Activated CD4-positive, alpha-beta T cell treated with anti-CD3 and anti-CD28 coated beads, Interleukin-2, amount 10 ng/mL, durations not matched to agents 24 days and 14 days (primary cell): ENCODE measurements around the gene SWT1. TPM values are rescaled to one million over a fixed set of nuclear protein-coding genes. Genes with fewer than 3 reads are reported as not detected.

Experiments
- DNase-seq: peaks from one replicate; pipeline ENCODE4 v3.0.0; 2022
- H3K27ac Mint-ChIP-seq: one replicate; pipeline ENCODE4 v1.8.0; 2022; ENCODE audit warnings: mild to moderate bottlenecking, mixed read lengths
- H3K27me3 Mint-ChIP-seq: one replicate; pipeline ENCODE4 v1.8.0; 2022; ENCODE audit warnings: mixed read lengths
- H3K36me3 Mint-ChIP-seq: one replicate; pipeline ENCODE4 v1.8.0; 2022; ENCODE audit warnings: low read depth, mild to moderate bottlenecking, mixed read lengths
- H3K4me1 Mint-ChIP-seq: one replicate; pipeline ENCODE4 v1.8.0; 2021; ENCODE audit warnings: mixed read lengths
- H3K4me3 Mint-ChIP-seq: one replicate; pipeline ENCODE4 v1.8.0; 2022; ENCODE audit warnings: mild to moderate bottlenecking, moderate library complexity, mixed read lengths
- H3K9me3 Mint-ChIP-seq: one replicate; pipeline ENCODE4 v1.8.0; 2021; ENCODE audit warnings: mixed read lengths
- intact Hi-C: fragments of 100-400 bp; cut with micrococcal nuclease; formaldehyde crosslinking; loops from one replicate; pipeline ENCODE4 v1.15.1; 2023
- total RNA-seq: library from RNA; stranded (reverse); gene quantifications from 2 replicates; pipeline ENCODE4 v1.2.3, GENCODE V29; 2022

The SWT1 gene
- total RNA-seq = 1.4 and 1.8 TPM in 2 replicates

GRCh38 chr1:185156854-185157598 lies at the start of gene SWT1, which contains the start of gene TRMT1L:
Gene SWT1 (plus strand): TSS chr1:185157167. CDS start chr1:185160842, 3,675 bp downstream.
Gene TRMT1L (minus strand): TSS chr1:185156953. CDS start chr1:185156712, 241 bp downstream.
- DNase-seq = peak; percentile 99
- Mint-ChIP-seq H3K27me3 (no peaks in the 10 kb centered on the region), H3K36me3 (peaks cover 9% of the 10 kb centered on the region), H3K9me3 (no peaks in the 10 kb centered on the region), H3K27ac (peak within 1 kb of the TSS; percentile 98), H3K4me3 (peak within 1 kb of the TSS; percentile 98), H3K4me1 (peaks cover 55% of the 10 kb centered on the region)
- intact Hi-C loops = loop anchor here (1.0 to 10.0 kb wide), 11 partner anchors 14 to 1218 kb away; partner anchors contain the start of genes NIBAN1, ODR4, RNF2 and TPR

- no peak for DNase-seq
- H3K4me3 Mint-ChIP-seq = no peak overlapping the region
- H3K4me1 Mint-ChIP-seq = no peaks in the 10 kb centered on the region
- intact Hi-C loops = no loop called here
- H3K36me3 Mint-ChIP-seq = peaks cover 9% of the 10 kb centered on the region
- H3K27ac Mint-ChIP-seq = no peak overlapping the region
- H3K27me3 Mint-ChIP-seq = peaks cover 2% of the 10 kb centered on the region
- H3K9me3 Mint-ChIP-seq = peaks cover 13% of the 10 kb centered on the region
Measured at GRCh38 chr1:185108321-185108720, 48.6 kb upstream of the SWT1 start.

GRCh38 chr1:185110145-185110544 lies 46.8 kb upstream of the SWT1 start:
- Mint-ChIP-seq H3K27me3 (peaks cover 2% of the 10 kb centered on the region), H3K27ac (no peak overlapping the region), H3K4me3 (no peak overlapping the region), H3K4me1 (no peaks in the 10 kb centered on the region), H3K36me3 (peaks cover 2% of the 10 kb centered on the region), H3K9me3 (peaks cover 13% of the 10 kb centered on the region)
- intact Hi-C loops = no loop called here
- no peak for DNase-seq

- no peak overlapping the region for H3K27ac Mint-ChIP-seq
- peaks cover 13% of the 10 kb centered on the region for H3K9me3 Mint-ChIP-seq
- no peak overlapping the region for H3K4me3 Mint-ChIP-seq
- no peak for DNase-seq
- intact Hi-C loops = no loop called here
- H3K4me1 Mint-ChIP-seq = no peaks in the 10 kb centered on the region
- H3K36me3 Mint-ChIP-seq = peaks cover 5% of the 10 kb centered on the region
- H3K27me3 Mint-ChIP-seq = peaks cover 2% of the 10 kb centered on the region
Measured at GRCh38 chr1:185111873-185112272, 45.1 kb upstream of the SWT1 start.

- Mint-ChIP-seq H3K36me3 (peaks cover 9% of the 10 kb centered on the region), H3K9me3 (peaks cover 13% of the 10 kb centered on the region), H3K4me1 (no peaks in the 10 kb centered on the region), H3K27ac (no peak overlapping the region), H3K4me3 (no peak overlapping the region), H3K27me3 (peaks cover 2% of the 10 kb centered on the region)
- intact Hi-C loops = no loop called here
- DNase-seq = no peak
Measured at GRCh38 chr1:185112356-185112755, 44.6 kb upstream of the SWT1 start.

- peaks cover 53% of the 10 kb centered on the region for H3K36me3 Mint-ChIP-seq
Measured at GRCh38 chr1:185129708-185130107, 27.3 kb upstream of the SWT1 start.

GRCh38 chr1:185132534-185132933 lies 24.4 kb upstream of the SWT1 start:
- H3K27ac Mint-ChIP-seq = no peak overlapping the region
- no peaks in the 10 kb centered on the region for H3K27me3 Mint-ChIP-seq
- peaks cover 5% of the 10 kb centered on the region for H3K9me3 Mint-ChIP-seq
- peaks cover 56% of the 10 kb centered on the region for H3K36me3 Mint-ChIP-seq
- intact Hi-C loops = no loop called here
- H3K4me1 Mint-ChIP-seq = peaks cover 2% of the 10 kb centered on the region
- no peak for DNase-seq
- H3K4me3 Mint-ChIP-seq = no peak overlapping the region

More at GRCh38 chr1:185129708-185130107, 27.3 kb upstream of the SWT1 start:
- H3K9me3 Mint-ChIP-seq = peaks cover 5% of the 10 kb centered on the region
- H3K27me3 Mint-ChIP-seq = no peaks in the 10 kb centered on the region
- H3K4me1 Mint-ChIP-seq = no peaks in the 10 kb centered on the region
- intact Hi-C loops = no loop called here
- no peak for DNase-seq
- H3K27ac Mint-ChIP-seq = no peak overlapping the region
- H3K4me3 Mint-ChIP-seq = no peak overlapping the region

- peaks cover 2% of the 10 kb centered on the region for H3K4me1 Mint-ChIP-seq
- no peak overlapping the region for H3K4me3 Mint-ChIP-seq
- DNase-seq = no peak
- intact Hi-C loops = no loop called here
- H3K27me3 Mint-ChIP-seq = no peaks in the 10 kb centered on the region
- peaks cover 5% of the 10 kb centered on the region for H3K9me3 Mint-ChIP-seq
- peaks cover 31% of the 10 kb centered on the region for H3K36me3 Mint-ChIP-seq
- H3K27ac Mint-ChIP-seq = no peak overlapping the region
Measured at GRCh38 chr1:185137896-185138545, 18.9 kb upstream of the SWT1 start.

GRCh38 chr1:185139246-185139645 lies 17.7 kb upstream of the SWT1 start:
- Mint-ChIP-seq H3K9me3 (no peaks in the 10 kb centered on the region), H3K4me3 (no peak overlapping the region), H3K27ac (no peak overlapping the region)

GRCh38 chr1:185144233-185144632 lies 12.7 kb upstream of the SWT1 start:
- intact Hi-C loops = no loop called here
- no peak for DNase-seq
- Mint-ChIP-seq H3K9me3 (no peaks in the 10 kb centered on the region), H3K4me1 (no peaks in the 10 kb centered on the region), H3K4me3 (no peak overlapping the region), H3K27me3 (no peaks in the 10 kb centered on the region), H3K27ac (no peak overlapping the region), H3K36me3 (peaks cover 25% of the 10 kb centered on the region)

More at GRCh38 chr1:185139246-185139645, 17.7 kb upstream of the SWT1 start:
- H3K36me3 Mint-ChIP-seq = peaks cover 21% of the 10 kb centered on the region
- DNase-seq = no peak
- no peaks in the 10 kb centered on the region for H3K27me3 Mint-ChIP-seq
- intact Hi-C loops = no loop called here
- H3K4me1 Mint-ChIP-seq = peaks cover 2% of the 10 kb centered on the region

GRCh38 chr1:185151215-185151614 lies 5.8 kb upstream of the SWT1 start:
- no peaks in the 10 kb centered on the region for H3K27me3 Mint-ChIP-seq
- DNase-seq = no peak
- H3K4me3 Mint-ChIP-seq = no peak overlapping the region
- intact Hi-C loops = loop anchor here (10.0 kb wide), 1 partner anchor 284 kb away; no protein-coding TSS in a partner anchor
- peaks cover 39% of the 10 kb centered on the region for H3K36me3 Mint-ChIP-seq
- peaks cover 24% of the 10 kb centered on the region for H3K4me1 Mint-ChIP-seq
- H3K27ac Mint-ChIP-seq = no peak overlapping the region
- H3K9me3 Mint-ChIP-seq = no peaks in the 10 kb centered on the region

GRCh38 chr1:185152187-185152767 lies 4.7 kb upstream of the SWT1 start:
- H3K27ac Mint-ChIP-seq = no peak overlapping the region
- peaks cover 39% of the 10 kb centered on the region for H3K36me3 Mint-ChIP-seq
- H3K4me1 Mint-ChIP-seq = peaks cover 26% of the 10 kb centered on the region
- H3K9me3 Mint-ChIP-seq = no peaks in the 10 kb centered on the region
- intact Hi-C loops = loop anchor here (10.0 kb wide), 1 partner anchor 283 kb away; no protein-coding TSS in a partner anchor
- no peaks in the 10 kb centered on the region for H3K27me3 Mint-ChIP-seq
- no peak overlapping the region for H3K4me3 Mint-ChIP-seq
- DNase-seq = no peak

- Mint-ChIP-seq H3K4me3 (peak overlapping the region; percentile 98), H3K4me1 (peaks cover 46% of the 10 kb centered on the region), H3K27me3 (no peaks in the 10 kb centered on the region), H3K9me3 (no peaks in the 10 kb centered on the region), H3K36me3 (peaks cover 19% of the 10 kb centered on the region), H3K27ac (no peak overlapping the region)
- no peak for DNase-seq
- intact Hi-C loops = loop anchor here (5.0 to 10.0 kb wide), 2 partner anchors 280 to 517 kb away; no protein-coding TSS in a partner anchor
Measured at GRCh38 chr1:185154912-185155513, 2.0 kb upstream of the SWT1 start.
